Measurements from ENCODE around the gene U2AF2. TPM values are rescaled to one million over a fixed set of nuclear protein-coding genes. Genes with fewer than 3 reads are reported as not detected.

Gene U2AF2
- total RNA-seq, 1 donor from 2014 or later: 75.1 TPM

DNA sequence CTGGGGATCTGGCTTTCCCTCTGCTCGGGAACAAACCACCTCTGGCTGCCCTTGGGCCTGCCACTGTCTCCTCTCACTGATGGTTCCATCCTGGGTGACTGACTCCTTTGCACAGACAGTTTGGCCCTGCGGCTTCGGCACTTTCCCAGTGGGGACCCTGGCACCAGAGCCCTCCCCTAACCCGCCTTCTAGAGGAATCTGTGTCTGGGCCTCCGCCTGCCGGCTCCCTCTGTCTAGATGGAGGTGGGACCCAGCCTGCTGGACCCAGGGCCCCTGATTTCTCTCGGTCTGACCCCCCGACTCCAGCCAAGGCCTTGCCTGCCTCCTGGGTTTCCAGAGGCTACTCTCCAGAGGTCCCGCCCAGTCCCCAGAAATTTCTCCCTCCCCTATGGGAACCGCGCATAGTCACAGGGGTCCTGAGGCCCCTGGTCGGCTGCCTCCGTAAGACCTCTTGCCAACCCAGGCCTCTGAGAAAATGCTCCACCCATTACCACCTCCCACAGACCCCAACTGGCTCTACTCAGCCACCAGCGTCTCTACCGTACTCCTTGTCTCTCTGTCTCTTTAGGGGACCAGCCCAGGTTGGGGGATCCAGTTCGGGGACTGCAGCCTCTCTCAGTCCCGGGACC, 4.1 kb upstream of the U2AF2 start:
- intact Hi-C loops (cut with DNase I): no loop called here
- peak; percentile 35 for DNase-seq
- ATAC-seq (ENCODE audit: poor library complexity): no peak

DNA sequence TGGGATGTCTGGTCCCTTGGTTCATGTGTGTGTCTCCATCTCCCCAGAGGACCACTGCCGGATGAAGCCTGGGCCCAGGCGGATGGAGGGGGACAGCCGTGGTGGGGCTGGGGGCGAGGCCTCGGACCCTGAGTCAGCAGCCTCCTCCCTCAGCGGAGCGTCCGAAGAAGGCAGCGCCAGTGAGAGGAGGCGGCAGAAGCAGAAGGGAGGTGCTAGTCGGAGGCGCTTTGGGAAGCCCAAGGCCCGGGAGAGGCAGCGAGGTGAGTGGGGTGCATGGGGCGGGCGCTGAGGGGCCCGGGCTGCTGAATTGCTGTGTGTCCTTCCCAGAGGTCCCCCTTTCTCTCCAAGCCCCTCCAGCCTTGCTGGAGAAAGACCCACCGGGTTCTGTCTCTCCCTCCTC, 3.6 kb upstream of the U2AF2 start:
- ATAC-seq (ENCODE audit: poor library complexity) (no peak), DNase-seq (peak; percentile 31)
- intact Hi-C loops (cut with DNase I): no loop called here

DNA sequence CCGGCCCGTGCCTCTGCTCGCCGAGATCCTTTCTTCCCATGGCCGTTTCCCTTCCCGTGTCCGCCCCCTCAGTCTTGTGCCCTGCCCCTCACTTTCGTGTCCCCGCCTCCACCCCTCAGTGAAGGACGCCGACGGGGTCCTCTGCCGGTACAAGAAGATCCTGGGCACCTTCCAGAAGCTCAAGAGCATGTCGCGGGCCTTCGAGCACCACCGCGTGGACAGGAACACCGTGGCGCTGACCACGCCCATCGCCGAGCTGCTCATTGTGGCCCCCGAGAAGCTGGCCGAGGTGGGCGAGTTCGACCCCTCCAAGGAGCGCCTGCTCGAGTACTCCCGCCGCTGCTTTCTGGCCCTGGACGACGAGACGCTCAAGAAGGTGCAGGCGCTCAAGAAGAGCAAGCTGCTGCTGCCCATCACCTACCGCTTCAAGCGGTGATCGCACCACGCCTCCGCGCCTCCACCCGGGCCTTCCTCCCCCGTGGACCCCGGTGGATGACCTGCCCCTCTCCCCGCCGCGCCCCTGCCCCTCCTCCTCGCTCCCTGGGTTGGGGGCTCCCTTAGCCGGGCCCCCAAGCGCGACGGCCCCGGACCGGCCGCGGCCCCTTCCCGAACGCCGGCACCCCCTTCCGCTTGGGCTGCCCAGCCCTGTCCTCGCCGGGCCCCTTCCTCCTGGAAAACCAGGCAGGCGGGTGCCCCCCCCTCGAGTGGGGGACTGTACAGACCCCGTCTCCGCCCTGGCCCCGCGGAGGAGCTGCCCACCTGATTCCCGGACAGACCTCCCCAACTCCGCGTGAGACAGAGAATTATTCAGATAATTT, 2.3 kb upstream of the U2AF2 start:
- peak; percentile 61 for DNase-seq
- intact Hi-C loops (cut with DNase I): no loop called here

GRCh38 chr19:55653651-55654322, 1.0 kb upstream of the U2AF2 start:
- peak; percentile 98 for DNase-seq
- intact Hi-C loops (cut with DNase I): no loop called here
- peak; percentile 78 for ATAC-seq (ENCODE audit: poor library complexity)

More for the DNA sequence above, 2.3 kb upstream of the U2AF2 start:
- ATAC-seq (ENCODE audit: poor library complexity): no peak

GRCh38 chr19:55654323-55654867, 440 bp upstream of the U2AF2 start:
- intact Hi-C loops (cut with DNase I): no loop called here
- DNase-seq: peak; percentile 99
- peak; percentile 79 for ATAC-seq (ENCODE audit: poor library complexity)

GRCh38 chr19:55655648-55656040, 809 bp downstream of the U2AF2 start:
- no peak for DNase-seq
- no peak for ATAC-seq (ENCODE audit: poor library complexity)
- intact Hi-C loops (cut with DNase I): no loop called here

DNA sequence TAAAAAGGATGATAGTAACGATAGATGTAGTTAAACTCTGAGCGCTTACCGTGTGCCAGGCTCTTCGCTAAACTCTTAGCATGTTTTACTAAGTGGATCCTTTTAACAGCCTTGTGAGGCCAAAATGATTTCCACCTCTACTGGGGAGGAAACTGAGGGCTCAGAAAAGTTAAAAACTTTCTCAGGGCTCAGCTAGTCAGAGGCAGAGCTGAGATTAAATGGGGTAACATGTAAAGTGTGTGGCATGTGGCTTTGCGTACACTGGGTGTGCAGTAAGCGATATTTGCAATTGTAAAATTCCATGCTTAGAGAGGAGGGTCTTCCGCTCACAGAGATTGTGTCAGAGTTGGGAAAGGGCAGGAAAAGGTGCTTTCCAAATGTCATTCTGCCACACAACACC, 1.7 kb downstream of the U2AF2 start:
- intact Hi-C loops (cut with DNase I): no loop called here
- ATAC-seq (ENCODE audit: poor library complexity): no peak

DNA sequence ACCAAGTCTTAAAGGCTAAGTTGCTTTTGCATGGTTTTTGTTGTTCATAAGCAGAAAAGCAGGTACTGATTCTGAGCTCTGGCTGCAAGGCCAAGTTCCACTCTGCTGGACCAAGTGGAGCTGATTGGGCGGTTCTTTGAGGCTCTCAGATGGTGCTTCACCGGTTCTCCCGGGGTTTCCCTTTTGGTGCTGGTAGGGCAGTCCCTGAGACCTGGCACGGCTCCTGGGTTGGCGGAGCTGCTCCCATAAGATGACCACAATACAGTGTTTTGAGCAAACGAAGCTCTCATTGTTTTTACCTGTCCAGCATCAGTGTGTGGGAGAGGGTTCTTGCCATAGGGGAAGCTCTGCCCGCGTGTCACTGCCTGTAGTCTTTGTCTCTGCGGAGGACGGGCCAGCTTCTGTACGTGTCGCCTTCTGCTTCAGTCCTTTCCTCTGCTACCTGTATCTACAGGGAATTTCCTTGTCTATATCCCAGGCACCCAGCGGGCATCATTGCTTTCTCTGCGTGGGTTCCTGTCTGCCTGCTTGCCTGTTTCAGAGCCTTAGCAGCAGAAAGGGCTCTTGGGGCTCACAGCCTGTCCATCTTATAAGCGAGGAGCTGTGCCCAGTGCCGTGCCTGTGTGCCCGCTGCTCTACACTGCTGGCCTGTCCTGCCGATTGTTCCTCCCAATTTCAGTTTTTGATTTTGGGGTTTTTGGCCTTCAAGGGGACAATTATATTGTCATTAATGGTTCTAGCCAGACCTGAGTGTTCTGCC, 2.3 kb downstream of the U2AF2 start:
- intact Hi-C loops (cut with DNase I): no loop called here

More for the DNA sequence above, 1.7 kb downstream of the U2AF2 start:
- DNase-seq: no peak

DNA sequence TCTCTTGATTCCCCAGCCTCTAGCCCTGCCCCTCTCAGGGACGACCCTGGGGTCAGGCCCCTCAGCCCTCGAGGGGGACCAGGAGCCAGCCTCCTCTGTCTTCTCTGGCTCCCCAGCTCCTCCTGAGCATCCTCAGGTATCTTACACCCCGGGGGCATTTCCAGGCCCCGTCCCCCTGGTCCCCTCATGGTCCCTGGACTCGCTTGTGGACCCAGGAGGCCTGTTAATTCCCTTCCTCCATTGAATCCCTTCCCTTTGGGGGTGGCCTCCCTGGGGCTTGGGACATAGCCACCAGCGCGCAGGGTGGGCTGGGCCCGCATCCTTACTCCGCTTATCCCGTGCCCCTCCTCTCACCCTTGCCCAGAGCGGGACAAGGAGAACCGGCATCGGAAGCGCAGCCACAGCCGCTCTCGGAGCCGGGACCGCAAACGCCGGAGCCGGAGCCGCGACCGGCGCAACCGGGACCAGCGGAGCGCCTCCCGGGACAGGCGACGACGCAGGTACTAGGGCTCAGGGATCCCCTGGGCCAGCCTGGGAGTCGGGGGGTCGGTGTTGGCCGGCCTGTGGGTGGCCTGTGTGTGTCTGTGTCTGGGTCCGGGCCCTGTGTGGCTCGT, 4.1 kb downstream of the U2AF2 start:
- DNase-seq (no peak), ATAC-seq (ENCODE audit: poor library complexity) (no peak)
- intact Hi-C loops (cut with DNase I): no loop called here

More for the DNA sequence above, 2.3 kb downstream of the U2AF2 start:
- ATAC-seq (ENCODE audit: poor library complexity) (no peak), DNase-seq (no peak)

- DNase-seq: no peak
- ATAC-seq (ENCODE audit: poor library complexity): no peak
- intact Hi-C loops (cut with DNase I): no loop called here
These were observed 5.0 kb downstream of the U2AF2 start for GRCh38 chr19:55659822-55660221.

DNA sequence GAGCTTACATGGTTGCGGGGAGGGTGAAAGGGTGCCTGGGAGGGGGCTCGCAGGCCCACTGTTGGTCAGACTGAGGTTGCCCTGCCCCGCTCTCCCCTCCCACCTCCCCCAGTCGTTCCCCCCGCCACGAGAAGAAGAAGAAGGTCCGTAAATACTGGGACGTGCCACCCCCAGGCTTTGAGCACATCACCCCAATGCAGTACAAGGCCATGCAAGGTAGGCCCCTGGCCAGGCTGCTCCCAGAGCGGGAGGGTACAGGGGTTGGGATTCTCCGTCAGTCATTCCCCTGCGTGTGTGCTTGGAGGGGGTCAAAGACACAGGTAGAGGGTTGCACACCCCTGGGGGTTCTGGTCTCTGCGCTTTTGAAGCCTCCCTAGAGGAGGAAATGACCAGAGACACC, 5.6 kb downstream of the U2AF2 start:
- intact Hi-C loops (cut with DNase I): no loop called here
- no peak for ATAC-seq (ENCODE audit: poor library complexity)

GRCh38 chr19:55660991-55661390, 6.2 kb downstream of the U2AF2 start:
- DNase-seq (no peak), ATAC-seq (ENCODE audit: poor library complexity) (no peak)
- intact Hi-C loops (cut with DNase I): no loop called here

More for the DNA sequence above, 5.6 kb downstream of the U2AF2 start:
- DNase-seq: no peak

DNA sequence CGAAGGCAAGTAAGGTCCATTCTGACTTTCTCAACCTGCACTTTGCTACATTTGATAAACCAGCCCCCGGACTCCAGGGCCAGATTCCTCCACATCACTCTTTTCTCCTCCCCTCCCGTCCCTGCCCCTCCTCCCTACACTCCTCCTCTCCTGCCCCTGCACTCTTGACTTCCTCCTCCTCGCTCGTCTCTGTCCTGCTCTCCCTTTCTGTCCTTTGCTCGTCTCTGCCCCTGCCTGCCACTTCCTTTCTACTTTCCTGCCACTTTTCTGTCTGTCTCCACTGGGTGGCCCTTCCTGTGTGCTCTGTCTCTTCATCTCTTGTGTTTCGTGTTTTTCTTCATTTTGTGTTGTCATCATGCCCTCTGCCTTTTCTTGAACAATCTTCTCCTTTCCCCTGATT, 7.0 kb downstream of the U2AF2 start:
- ATAC-seq (ENCODE audit: poor library complexity): no peak
- intact Hi-C loops (cut with DNase I): no loop called here
- no peak for DNase-seq

DNA sequence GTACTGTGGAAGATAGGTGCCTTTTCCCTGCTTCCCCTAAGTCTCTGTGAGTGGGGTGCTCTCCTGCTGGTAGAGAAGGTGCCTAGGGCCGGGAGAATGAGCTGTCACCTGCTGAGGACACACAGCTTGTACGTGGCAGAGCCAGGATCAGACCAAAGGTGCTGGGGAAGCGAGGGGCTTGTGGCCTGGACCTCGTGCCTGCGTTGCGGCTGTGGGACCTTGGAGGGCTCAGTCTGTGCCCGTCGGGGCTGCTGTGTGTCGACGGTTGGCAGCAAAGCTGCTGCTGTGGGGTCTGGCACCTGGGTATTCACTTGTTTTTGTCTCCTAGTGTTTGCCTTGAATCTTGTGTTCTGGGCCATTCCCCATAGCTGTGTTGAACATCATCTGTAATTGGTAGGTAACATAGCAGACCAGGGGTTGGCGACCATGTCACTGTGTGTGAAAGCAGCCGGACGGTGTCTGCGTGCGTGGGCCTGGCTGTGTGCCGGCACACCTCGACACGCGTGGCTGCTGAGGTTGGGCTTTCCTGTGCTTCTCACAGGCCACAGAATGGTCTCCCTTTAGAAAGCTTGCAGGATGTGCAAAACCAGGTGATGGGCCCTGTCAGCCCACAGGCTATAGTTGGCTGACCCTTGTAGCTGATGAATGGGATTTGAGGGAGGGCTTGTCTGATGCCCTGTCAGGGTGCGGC, 9.2 kb downstream of the U2AF2 start:
- DNase-seq: no peak
- intact Hi-C loops (cut with DNase I): no loop called here
- no peak for ATAC-seq (ENCODE audit: poor library complexity)

GRCh38 chr19:55666343-55667005, 11.6 kb downstream of the U2AF2 start:
- intact Hi-C loops (cut with DNase I): no loop called here
- DNase-seq: no peak
- no peak for ATAC-seq (ENCODE audit: poor library complexity)

DNA sequence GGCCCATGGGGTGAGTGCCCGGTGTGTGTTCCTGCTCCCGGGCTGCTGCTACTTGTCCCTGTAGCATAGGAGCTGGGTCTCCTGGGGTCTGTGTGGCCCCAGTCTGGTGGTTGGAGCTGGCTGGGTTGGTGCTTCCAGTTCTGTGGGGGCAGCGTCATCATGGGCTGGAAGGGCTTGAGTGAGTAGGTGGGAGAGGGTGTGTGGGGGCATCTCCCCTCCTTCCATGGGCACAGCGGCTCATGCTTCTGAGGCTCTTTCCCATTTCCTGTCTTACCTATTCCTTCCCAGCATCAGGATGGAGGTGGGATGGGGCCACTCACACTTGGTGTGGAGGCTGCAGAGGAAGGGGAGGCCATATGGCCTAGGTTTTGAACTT, 12.2 kb downstream of the U2AF2 start:
- DNase-seq (no peak), ATAC-seq (ENCODE audit: poor library complexity) (no peak)
- intact Hi-C loops (cut with DNase I): no loop called here

DNA sequence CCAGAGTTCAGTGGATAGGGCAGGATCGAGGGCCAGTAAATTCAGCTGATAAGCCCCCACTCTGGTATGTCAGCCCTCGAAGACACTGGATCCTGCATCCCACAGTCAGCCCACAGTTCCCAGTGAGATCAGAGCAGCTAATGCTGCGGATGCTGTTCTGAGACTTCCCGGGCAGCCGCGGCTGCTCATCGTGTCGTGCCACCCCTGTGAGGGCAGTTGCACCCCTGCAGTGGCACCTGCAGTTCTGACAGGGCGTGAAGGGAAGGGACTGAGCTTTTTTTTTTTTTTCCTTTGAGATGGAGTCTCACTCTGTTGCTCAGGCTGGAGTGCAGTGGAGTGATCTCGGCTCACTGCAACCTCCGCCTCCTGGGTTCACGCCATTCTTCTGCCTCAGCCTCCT, 12.7 kb downstream of the U2AF2 start:
- no peak for ATAC-seq (ENCODE audit: poor library complexity)
- intact Hi-C loops (cut with DNase I): no loop called here
- DNase-seq: no peak

Measured in Right ventricle myocardium superior (tissue), 1 donor.